ENCODE results near the gene SYT13.

The SYT13 gene

GRCh38 chr11:45322891-45323600, 36.9 kb upstream of the SYT13 start:
- TF ChIP-seq CTCF (IDR thresholded peaks at IDR 0.05; ENCODE audit: insufficient read depth, low read length, poor library complexity, severe bottlenecking) = no peak
- Histone ChIP-seq H3K27me3 (replicated peaks; ENCODE audit: control insufficient read depth, insufficient read depth, low read length) (no peaks in the 10 kb centered on the region; the same call in none of the 2 replicates), H3K36me3 (ENCODE audit: control insufficient read depth, insufficient read depth, low read length) (no peaks in the 10 kb centered on the region), H3K4me3 (replicated peaks; ENCODE audit: low read depth, low read length) (no peak overlapping the region)
- no peak for DNase-seq (ENCODE audit: extremely low read depth, insufficient read length)

GRCh38 chr11:45322111-45322705, 36.1 kb upstream of the SYT13 start:
- TF ChIP-seq CTCF (IDR thresholded peaks at IDR 0.05; ENCODE audit: insufficient read depth, low read length, poor library complexity, severe bottlenecking) = no peak
- no peaks in the 10 kb centered on the region for H3K36me3 ChIP-seq (ENCODE audit: control insufficient read depth, insufficient read depth, low read length)
- H3K4me3 ChIP-seq (replicated peaks; ENCODE audit: low read depth, low read length) = no peak overlapping the region
- no peaks in the 10 kb centered on the region; the same call in none of the 2 replicates for H3K27me3 ChIP-seq (replicated peaks; ENCODE audit: control insufficient read depth, insufficient read depth, low read length)
- no peak for DNase-seq (ENCODE audit: extremely low read depth, insufficient read length)

GRCh38 chr11:45321669-45322068, 35.5 kb upstream of the SYT13 start:
- H3K36me3 ChIP-seq (ENCODE audit: control insufficient read depth, insufficient read depth, low read length) = no peaks in the 10 kb centered on the region
- no peak for DNase-seq (ENCODE audit: extremely low read depth, insufficient read length)
- TF ChIP-seq CTCF (IDR thresholded peaks at IDR 0.05; ENCODE audit: insufficient read depth, low read length, poor library complexity, severe bottlenecking) = no peak
- no peak overlapping the region for H3K4me3 ChIP-seq (replicated peaks; ENCODE audit: low read depth, low read length)
- H3K27me3 ChIP-seq (replicated peaks; ENCODE audit: control insufficient read depth, insufficient read depth, low read length) = no peaks in the 10 kb centered on the region; the same call in none of the 2 replicates

GRCh38 chr11:45321031-45321595, 35.0 kb upstream of the SYT13 start:
- Histone ChIP-seq H3K27me3 (replicated peaks; ENCODE audit: control insufficient read depth, insufficient read depth, low read length) (no peaks in the 10 kb centered on the region; the same call in none of the 2 replicates), H3K4me3 (replicated peaks; ENCODE audit: low read depth, low read length) (no peak overlapping the region), H3K36me3 (ENCODE audit: control insufficient read depth, insufficient read depth, low read length) (no peaks in the 10 kb centered on the region)
- TF ChIP-seq CTCF (IDR thresholded peaks at IDR 0.05; ENCODE audit: insufficient read depth, low read length, poor library complexity, severe bottlenecking) = no peak
- no peak for DNase-seq (ENCODE audit: extremely low read depth, insufficient read length)

DNA sequence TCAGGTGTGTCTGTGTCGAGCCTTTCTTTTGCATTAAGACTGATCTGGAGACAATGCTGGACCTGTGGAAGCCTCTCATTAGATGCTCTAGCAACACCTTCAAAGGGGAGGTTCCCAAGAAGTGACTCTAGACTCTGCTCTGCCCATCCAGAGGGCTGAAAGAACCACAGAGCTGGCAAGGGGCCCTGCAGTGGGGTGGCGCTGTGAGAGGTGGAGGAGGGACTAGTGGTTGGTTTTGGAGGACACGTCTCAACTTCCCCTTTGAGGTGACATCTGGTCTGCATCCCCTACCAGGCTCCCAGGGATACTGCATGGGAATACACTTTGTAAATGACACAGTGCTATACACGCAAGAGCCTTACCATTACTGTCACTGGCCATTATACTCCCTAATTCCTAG, 34.2 kb upstream of the SYT13 start:
- no peak for DNase-seq (ENCODE audit: extremely low read depth, insufficient read length)
- Histone ChIP-seq H3K27me3 (replicated peaks; ENCODE audit: control insufficient read depth, insufficient read depth, low read length) (no peaks in the 10 kb centered on the region; the same call in none of the 2 replicates), H3K36me3 (ENCODE audit: control insufficient read depth, insufficient read depth, low read length) (no peaks in the 10 kb centered on the region), H3K4me3 (replicated peaks; ENCODE audit: low read depth, low read length) (no peak overlapping the region)
- no peak for TF ChIP-seq CTCF (IDR thresholded peaks at IDR 0.05; ENCODE audit: insufficient read depth, low read length, poor library complexity, severe bottlenecking)

Data from GM06990 (cell line).